Hematopoietic multipotent progenitor cell treated with erythropoietin and hydrocortisone succinate and interleukin-3 and kit ligand, for 4 days (in vitro differentiated cells): Measurements from ENCODE around the gene INO80C.
"Not testable (repeated sequence)": the region's sequence is repeated elsewhere in the genome, so short reads cannot be mapped to it uniquely, and the experiment has no call there.

Experiments used
- DNase-seq: peaks from one replicate; pipeline ENCODE4 v3.0.0-alpha.2; 2015

The INO80C gene

GRCh38 chr18:35512761-35513160 lies 15.0 kb upstream of the INO80C start:
- DNase-seq: no peak

GRCh38 chr18:35511833-35512232 lies 14.1 kb upstream of the INO80C start:
- no peak for DNase-seq

- no peak for DNase-seq
Measured at GRCh38 chr18:35511428-35511827, 13.7 kb upstream of the INO80C start.

GRCh38 chr18:35510076-35510651 lies 12.4 kb upstream of the INO80C start:
- DNase-seq: no peak

- no peak for DNase-seq
Measured at GRCh38 chr18:35508746-35509338, 11.1 kb upstream of the INO80C start.

GRCh38 chr18:35508030-35508429 lies 10.3 kb upstream of the INO80C start:
- no peak for DNase-seq

GRCh38 chr18:35507623-35508022 lies 9.9 kb upstream of the INO80C start:
- no peak for DNase-seq

GRCh38 chr18:35507192-35507591 lies 9.4 kb upstream of the INO80C start:
- no peak for DNase-seq

- peak; percentile 77 for DNase-seq
Measured at GRCh38 chr18:35506024-35506712, 8.4 kb upstream of the INO80C start.

- no peak for DNase-seq
Measured at GRCh38 chr18:35504996-35505395, 7.2 kb upstream of the INO80C start.

GRCh38 chr18:35502052-35502451 lies 4.3 kb upstream of the INO80C start:
- DNase-seq: no peak

- DNase-seq: no peak
Measured at GRCh38 chr18:35501369-35501768, 3.6 kb upstream of the INO80C start.

- no peak for DNase-seq
Measured at GRCh38 chr18:35500113-35500512, 2.4 kb upstream of the INO80C start.

GRCh38 chr18:35497027-35497369 lies 762 bp downstream of the INO80C start:
- no peak for DNase-seq

- peak; percentile 59 for DNase-seq
Measured at GRCh38 chr18:35495536-35496314, 2.0 kb downstream of the INO80C start.

GRCh38 chr18:35494251-35495220 lies 3.2 kb downstream of the INO80C start:
- DNase-seq: peak; percentile 56

- peak; percentile 74 for DNase-seq
Measured at GRCh38 chr18:35491700-35492077, 6.1 kb downstream of the INO80C start.

- no peak for DNase-seq
Measured at GRCh38 chr18:35490894-35491699, 6.7 kb downstream of the INO80C start.

GRCh38 chr18:35489913-35490490 lies 7.8 kb downstream of the INO80C start:
- no peak for DNase-seq

GRCh38 chr18:35489281-35489680 lies 8.5 kb downstream of the INO80C start:
- not testable (repeated sequence) for DNase-seq

- not testable (repeated sequence) for DNase-seq
Measured at GRCh38 chr18:35488396-35488795, 9.4 kb downstream of the INO80C start.
